Muscle layer of duodenum (tissue), 2 donors: ENCODE data around the gene ZNF468.
"Not testable (repeated sequence)": the region's sequence is repeated elsewhere in the genome, so short reads cannot be mapped to it uniquely, and the experiment has no call there.

Experiments
- H3K27ac ChIP-seq: one replicate; pipeline ENCODE4 v1.7.0; 2013; ENCODE audit warnings: mild to moderate bottlenecking, low read length
- H3K27me3 ChIP-seq: one replicate; pipeline ENCODE4 v1.7.0; 2013; ENCODE audit warnings: low read depth, mild to moderate bottlenecking, control low read depth, low read length
- H3K36me3 ChIP-seq, 2 donors: one replicate each; pipeline ENCODE4 v1.7.0; 2013; ENCODE audit warnings: low read length in 2 of 2, control low read depth in 1 of 2, mild to moderate bottlenecking in 1 of 2; ENCODE audit not compliant: insufficient read depth in 2 of 2, control insufficient read depth in 1 of 2
- H3K4me1 ChIP-seq, 2 donors: one replicate each; pipeline ENCODE4 v1.7.0; 2013; ENCODE audit warnings: low read length in 2 of 2, mild to moderate bottlenecking in 2 of 2, control low read depth in 1 of 2, moderate library complexity in 1 of 2; ENCODE audit not compliant: insufficient read depth in 2 of 2, control insufficient read depth in 1 of 2
- H3K4me3 ChIP-seq, 2 donors: one replicate each; pipeline ENCODE4 v1.7.0; 2013; ENCODE audit warnings: low read length in 2 of 2, low read depth in 1 of 2, mild to moderate bottlenecking in 1 of 2
- H3K9me3 ChIP-seq, 2 donors: one replicate each; pipeline ENCODE4 v1.7.0; 2013; ENCODE audit warnings: low read length in 2 of 2, control low read depth in 1 of 2, mild to moderate bottlenecking in 1 of 2; ENCODE audit not compliant: control insufficient read depth in 1 of 2
- donor health status: healthy.

Gene ZNF468

GRCh38 chr19:52857378-52858191, at the start of gene ZNF468:
ZNF468 (minus strand) TSS chr19:52857619; CDS start chr19:52854272, 3,347 bp downstream.
- peak within 1 kb of the TSS; percentile 70 to 75 for H3K4me3 ChIP-seq
- not testable (repeated sequence) for H3K27me3 ChIP-seq, H3K4me1 ChIP-seq, H3K9me3 ChIP-seq
- H3K27ac ChIP-seq: peak within 1 kb of the TSS; percentile 67
- peaks cover 0 to 15% of the 10 kb centered on the region in 2 donors for H3K36me3 ChIP-seq

- H3K9me3 ChIP-seq, H3K4me3 ChIP-seq, H3K27me3 ChIP-seq, H3K4me1 ChIP-seq, H3K27ac ChIP-seq: not testable (repeated sequence)
- peaks cover 11 to 22% of the 10 kb centered on the region in 2 donors for H3K36me3 ChIP-seq
Observed at GRCh38 chr19:52904052-52904780, 46.8 kb upstream of the ZNF468 start.

- Histone ChIP-seq H3K36me3 (peaks cover 0 to 9% of the 10 kb centered on the region in 2 donors), H3K27ac (no peak overlapping the region), H3K4me1 (peaks cover 0 to under 1% of the 10 kb centered on the region in 2 donors), H3K9me3 (no peaks in the 10 kb centered on the region), H3K27me3 (no peaks in the 10 kb centered on the region), H3K4me3 (no peak overlapping the region)
Observed at GRCh38 chr19:52901842-52902241, 44.4 kb upstream of the ZNF468 start.

- H3K36me3 ChIP-seq, H3K9me3 ChIP-seq, H3K4me1 ChIP-seq, H3K27ac ChIP-seq, H3K27me3 ChIP-seq: not testable (repeated sequence)
- H3K4me3 ChIP-seq: peak overlapping the region in 1 of 2 donors; percentile 92
Observed at GRCh38 chr19:52898596-52898995, 41.2 kb upstream of the ZNF468 start.

GRCh38 chr19:52898101-52898500, 40.7 kb upstream of the ZNF468 start:
- H3K9me3 ChIP-seq: no peaks in the 10 kb centered on the region
- no peaks in the 10 kb centered on the region for H3K27me3 ChIP-seq
- H3K36me3 ChIP-seq: peaks cover 0 to 4% of the 10 kb centered on the region in 2 donors
- peak overlapping the region; percentile 92 to 94 for H3K4me3 ChIP-seq
- peak overlapping the region; percentile 58 for H3K27ac ChIP-seq
- H3K4me1 ChIP-seq: peaks cover 0 to 7% of the 10 kb centered on the region in 2 donors

GRCh38 chr19:52897138-52897935, 39.9 kb upstream of the ZNF468 start, which contains the start of gene ZNF320:
ZNF320 (minus strand) TSS chr19:52897635; CDS start chr19:52890255, 7,380 bp downstream.
- Histone ChIP-seq H3K4me3 (peak within 1 kb of the TSS; percentile 92 to 94), H3K36me3 (peaks cover 0 to 4% of the 10 kb centered on the region in 2 donors), H3K9me3 (no peaks in the 10 kb centered on the region), H3K4me1 (peaks cover 0 to 7% of the 10 kb centered on the region in 2 donors), H3K27me3 (no peaks in the 10 kb centered on the region), H3K27ac (peak within 1 kb of the TSS; percentile 98)

- no peaks in the 10 kb centered on the region for H3K9me3 ChIP-seq
- H3K27ac ChIP-seq: peak overlapping the region; percentile 98
Observed at GRCh38 chr19:52896431-52897137, 39.2 kb upstream of the ZNF468 start.

GRCh38 chr19:52891336-52891735, 33.9 kb upstream of the ZNF468 start:
- Histone ChIP-seq H3K9me3 (no peaks in the 10 kb centered on the region), H3K27me3 (no peaks in the 10 kb centered on the region), H3K4me3 (no peak overlapping the region), H3K27ac (no peak overlapping the region), H3K36me3 (peaks cover 0 to 32% of the 10 kb centered on the region in 2 donors), H3K4me1 (peaks cover 0 to 1% of the 10 kb centered on the region in 2 donors)

More at GRCh38 chr19:52896431-52897137, 39.2 kb upstream of the ZNF468 start:
- Histone ChIP-seq H3K27me3 (no peaks in the 10 kb centered on the region), H3K36me3 (peaks cover 0 to 4% of the 10 kb centered on the region in 2 donors), H3K4me3 (peak overlapping the region; percentile 92 to 94), H3K4me1 (peaks cover 0 to 7% of the 10 kb centered on the region in 2 donors)

- Histone ChIP-seq H3K9me3 (no peaks in the 10 kb centered on the region), H3K4me3 (no peak overlapping the region), H3K27ac (no peak overlapping the region), H3K4me1 (no peaks in the 10 kb centered on the region), H3K27me3 (no peaks in the 10 kb centered on the region), H3K36me3 (peaks cover 2 to 39% of the 10 kb centered on the region in 2 donors)
Observed at GRCh38 chr19:52889931-52890330, 32.5 kb upstream of the ZNF468 start.

GRCh38 chr19:52889076-52889475, 31.7 kb upstream of the ZNF468 start:
- H3K4me1 ChIP-seq: no peaks in the 10 kb centered on the region
- no peak overlapping the region for H3K27ac ChIP-seq
- H3K27me3 ChIP-seq: no peaks in the 10 kb centered on the region
- no peaks in the 10 kb centered on the region for H3K9me3 ChIP-seq
- peaks cover 9 to 47% of the 10 kb centered on the region in 2 donors for H3K36me3 ChIP-seq
- no peak overlapping the region for H3K4me3 ChIP-seq
